C4-2B (cell line): ENCODE data around the gene PSD.

Experiments
- ZFX ChIP-seq: fragments of 450-650 bp; IDR thresholded peaks from 2 replicates; pipeline ENCODE4 v1.6.1; 2017
- TF ChIP-seq, protein P1 (sequence below): fragments of 450-650 bp; conservative IDR thresholded peaks from 2 replicates; pipeline ENCODE4 v1.5.1; 2017; ENCODE audit warnings: mild to moderate bottlenecking

DNA sequence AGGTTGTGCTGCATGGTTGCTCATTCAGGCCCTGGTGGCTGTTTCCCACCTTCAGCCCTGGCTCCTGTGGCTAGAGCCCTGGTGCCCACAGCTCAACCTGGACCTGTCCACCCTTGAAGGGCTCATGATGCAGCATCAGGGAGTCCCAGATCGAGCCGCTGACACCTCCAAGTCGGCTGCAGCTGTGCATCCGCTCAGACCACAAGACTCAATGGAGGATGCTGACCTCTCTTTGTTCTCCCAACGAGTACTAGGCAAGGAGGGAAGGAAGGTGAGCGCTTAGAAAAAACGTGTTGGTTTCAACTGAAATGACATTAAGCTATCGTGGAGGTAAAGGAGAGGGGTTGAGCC is 42.2 kb upstream of the PSD start:
- TF ChIP-seq, protein P1, sequence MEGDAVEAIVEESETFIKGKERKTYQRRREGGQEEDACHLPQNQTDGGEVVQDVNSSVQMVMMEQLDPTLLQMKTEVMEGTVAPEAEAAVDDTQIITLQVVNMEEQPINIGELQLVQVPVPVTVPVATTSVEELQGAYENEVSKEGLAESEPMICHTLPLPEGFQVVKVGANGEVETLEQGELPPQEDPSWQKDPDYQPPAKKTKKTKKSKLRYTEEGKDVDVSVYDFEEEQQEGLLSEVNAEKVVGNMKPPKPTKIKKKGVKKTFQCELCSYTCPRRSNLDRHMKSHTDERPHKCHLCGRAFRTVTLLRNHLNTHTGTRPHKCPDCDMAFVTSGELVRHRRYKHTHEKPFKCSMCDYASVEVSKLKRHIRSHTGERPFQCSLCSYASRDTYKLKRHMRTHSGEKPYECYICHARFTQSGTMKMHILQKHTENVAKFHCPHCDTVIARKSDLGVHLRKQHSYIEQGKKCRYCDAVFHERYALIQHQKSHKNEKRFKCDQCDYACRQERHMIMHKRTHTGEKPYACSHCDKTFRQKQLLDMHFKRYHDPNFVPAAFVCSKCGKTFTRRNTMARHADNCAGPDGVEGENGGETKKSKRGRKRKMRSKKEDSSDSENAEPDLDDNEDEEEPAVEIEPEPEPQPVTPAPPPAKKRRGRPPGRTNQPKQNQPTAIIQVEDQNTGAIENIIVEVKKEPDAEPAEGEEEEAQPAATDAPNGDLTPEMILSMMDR: no peak
- no peak for TF ChIP-seq ZFX
